GM19324 (cell line): ENCODE measurements around the gene AKR7A3.
"Not testable (repeated sequence)": the region's sequence is repeated elsewhere in the genome, so short reads cannot be mapped to it uniquely, and the experiment has no call there.

Source experiments
- ATAC-seq: cut with Tn5 transposase; IDR thresholded peaks from one replicate; pipeline ENCODE4 v1.9.1; 2021; ENCODE audit warnings: mild to moderate bottlenecking, moderate library complexity; ENCODE audit not compliant: unreplicated experiment, low FRiP score

The AKR7A3 gene

GRCh38 chr1:19288324-19289241 lies at the start of gene AKR7A3:
Gene AKR7A3 (minus strand): TSS chr1:19288770. CDS start chr1:19288709, 61 bp downstream.
- not testable (repeated sequence) for ATAC-seq

DNA sequence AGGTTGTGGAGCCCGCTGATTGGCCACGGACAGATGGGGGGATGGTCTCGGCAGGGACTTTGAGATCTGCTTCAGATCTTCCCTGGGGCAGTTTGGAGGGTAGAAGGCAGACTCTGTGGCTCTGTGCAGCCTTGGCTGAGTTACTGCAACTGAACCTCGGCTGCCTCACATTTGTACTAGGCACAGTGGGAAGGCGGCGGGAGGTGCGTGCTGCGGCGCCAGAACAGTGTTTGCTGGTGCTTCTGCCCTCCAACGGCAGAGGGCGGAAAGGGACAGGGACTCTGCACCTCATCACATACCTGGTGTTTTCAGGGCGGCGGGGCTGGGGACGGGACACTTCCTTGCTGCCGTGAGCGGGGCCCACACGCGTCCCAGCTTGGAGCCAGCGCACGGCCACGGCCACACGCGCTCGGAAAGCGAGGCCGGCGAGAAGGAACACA lies 49.8 kb upstream of the AKR7A3 start:
- no peak for ATAC-seq

DNA sequence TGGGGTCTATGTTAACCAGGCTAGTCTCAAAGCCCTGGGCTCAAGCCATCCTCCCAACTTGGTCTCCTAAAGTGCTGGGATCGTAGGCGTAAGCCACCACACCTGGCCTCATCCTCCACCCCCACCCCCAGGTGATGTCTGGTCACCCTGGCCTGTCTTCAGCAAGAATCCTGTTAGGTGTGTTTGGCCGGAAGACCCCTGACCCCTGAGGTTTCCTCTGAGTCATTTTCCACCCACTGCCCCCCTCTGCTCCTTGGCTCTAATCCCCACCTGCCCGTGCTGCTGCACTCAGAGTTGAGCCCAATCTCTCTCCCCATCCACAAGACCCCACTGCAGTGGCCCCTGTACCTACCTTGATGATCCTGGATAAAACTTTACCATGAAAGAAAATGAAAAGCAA lies 48.7 kb upstream of the AKR7A3 start:
- no peak for ATAC-seq

DNA sequence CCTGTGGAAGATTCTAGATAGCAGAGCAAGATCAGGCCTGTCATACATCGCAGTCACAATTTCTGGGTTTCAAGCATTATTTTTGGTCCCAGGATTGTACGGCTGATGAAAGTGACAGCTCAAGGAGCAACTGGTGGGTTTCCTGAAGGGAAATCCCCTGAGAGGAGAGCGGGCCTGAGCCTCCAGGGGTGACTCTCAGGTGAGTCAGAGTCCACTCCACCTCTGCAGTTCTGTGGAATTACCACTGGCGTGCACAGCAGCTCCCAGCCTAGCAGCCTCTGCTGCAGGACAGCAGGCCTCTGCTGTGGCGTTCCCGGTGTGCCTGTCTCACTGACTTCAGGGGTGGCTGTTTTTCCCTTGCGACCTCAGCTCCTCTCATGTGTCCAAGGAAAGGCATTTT lies 48.0 kb upstream of the AKR7A3 start:
- no peak for ATAC-seq

GRCh38 chr1:19333587-19334354 lies 45.2 kb upstream of the AKR7A3 start:
- ATAC-seq: no peak

- no peak for ATAC-seq
Observed at GRCh38 chr1:19332832-19333231, 44.3 kb upstream of the AKR7A3 start.

DNA sequence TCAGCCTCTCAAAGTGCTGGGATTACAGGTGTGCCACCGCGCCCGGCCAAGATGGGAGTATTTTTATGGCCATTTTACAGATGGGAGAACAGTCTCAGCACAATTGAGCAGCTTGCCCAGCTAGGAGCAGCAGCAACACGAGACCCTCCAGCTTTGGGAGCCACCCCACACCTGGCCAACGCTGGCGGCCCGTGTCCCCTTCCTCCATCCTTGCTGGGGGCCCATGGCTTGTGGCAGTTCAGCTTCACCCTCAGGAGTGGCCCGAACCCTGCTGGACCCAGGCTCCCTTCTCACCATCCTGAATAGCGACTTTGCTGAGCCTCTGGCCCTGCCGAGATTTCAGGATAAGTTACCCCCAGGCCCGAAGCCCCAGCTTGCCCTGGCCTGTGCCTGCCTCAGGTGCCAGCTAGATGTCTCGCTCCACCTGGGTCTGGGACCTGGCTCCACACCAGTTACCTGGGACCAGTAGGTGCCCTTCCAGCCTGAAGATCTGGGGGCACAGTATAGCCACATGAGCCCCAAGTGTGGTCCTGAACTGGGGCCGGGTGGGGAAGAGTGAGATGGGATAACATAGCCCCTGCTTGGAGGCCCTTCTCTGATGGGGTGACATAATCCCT lies 42.8 kb upstream of the AKR7A3 start:
- ATAC-seq: no peak

DNA sequence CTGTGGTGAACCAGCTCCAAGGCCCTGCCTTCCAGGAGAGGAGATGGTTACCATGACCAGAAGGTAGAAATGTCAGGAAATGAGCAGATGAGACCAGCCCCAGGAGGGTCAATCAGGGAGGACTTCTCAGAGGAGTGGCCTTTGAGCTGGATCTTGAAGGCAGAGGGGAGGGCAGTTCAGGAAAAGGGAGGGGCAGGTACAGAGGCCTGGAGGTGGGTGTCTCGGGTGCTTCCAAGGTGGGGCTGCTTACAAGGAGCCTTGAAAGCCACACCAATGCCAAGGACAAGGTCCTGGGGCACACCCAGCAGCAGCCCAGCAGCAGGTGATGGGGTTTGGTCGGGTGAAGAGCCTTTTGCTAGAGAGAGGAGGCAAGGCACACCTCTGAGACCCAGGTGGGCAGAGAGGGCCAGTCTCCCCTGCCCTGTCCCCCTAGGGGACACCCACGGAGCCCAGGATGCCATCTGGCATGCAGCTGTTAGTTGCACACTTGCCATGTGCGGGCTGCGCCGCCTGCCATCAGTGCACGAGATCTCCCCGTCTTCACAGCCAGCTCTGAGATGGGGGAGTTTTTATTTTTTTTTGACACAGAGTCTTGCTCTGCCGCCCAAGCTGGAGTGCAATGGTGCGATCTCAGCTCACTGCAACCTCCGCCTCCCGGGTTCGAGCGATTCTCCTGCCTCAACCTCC lies 42.0 kb upstream of the AKR7A3 start:
- ATAC-seq: no peak

DNA sequence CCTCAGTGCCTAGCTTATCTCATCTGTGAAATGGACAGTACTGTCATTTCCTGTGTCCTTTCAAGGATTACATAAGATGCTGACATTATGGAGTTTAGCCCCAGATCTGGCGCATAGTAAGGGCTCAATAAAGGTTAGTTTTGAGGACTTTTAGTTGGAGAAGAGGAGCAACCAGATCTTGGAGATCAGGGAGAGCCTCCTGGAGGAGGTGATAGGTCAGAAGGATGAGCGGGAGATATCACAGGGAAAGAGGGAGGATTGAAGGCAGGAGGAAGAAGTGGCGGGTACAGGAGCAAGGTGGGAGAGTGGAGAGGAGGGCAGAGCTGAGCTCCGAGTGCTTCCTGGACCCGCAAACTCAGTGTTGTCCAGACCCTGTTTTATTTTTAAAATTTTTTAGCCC lies 41.0 kb upstream of the AKR7A3 start:
- ATAC-seq: no peak

- no peak for ATAC-seq
Observed at GRCh38 chr1:19329188-19329587, 40.6 kb upstream of the AKR7A3 start.

- ATAC-seq: no peak
Observed at GRCh38 chr1:19328486-19328885, 39.9 kb upstream of the AKR7A3 start.

GRCh38 chr1:19327736-19328135 lies 39.2 kb upstream of the AKR7A3 start:
- no peak for ATAC-seq

- no peak for ATAC-seq
Observed at GRCh38 chr1:19327301-19327700, 38.7 kb upstream of the AKR7A3 start.

DNA sequence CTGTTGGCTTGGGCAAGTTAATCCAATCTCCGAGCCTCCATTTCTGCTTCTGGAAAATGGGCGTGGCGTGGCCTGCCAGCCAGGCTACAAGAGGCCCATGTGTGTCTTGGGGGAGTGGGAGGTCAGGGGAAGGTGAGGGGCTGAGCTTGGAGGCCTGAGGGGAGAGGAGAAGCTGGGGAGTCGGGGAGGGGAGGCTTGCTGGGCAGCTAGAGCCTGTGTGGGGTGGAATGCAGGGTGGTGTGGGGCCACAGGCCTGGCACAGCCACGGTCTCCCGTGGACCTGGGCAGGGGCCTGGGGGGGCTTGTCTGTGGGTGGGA lies 38.1 kb upstream of the AKR7A3 start:
- no peak for ATAC-seq

- ATAC-seq: no peak
Observed at GRCh38 chr1:19325958-19326747, 37.6 kb upstream of the AKR7A3 start.

- no peak for ATAC-seq
Observed at GRCh38 chr1:19325368-19325957, 36.9 kb upstream of the AKR7A3 start.

DNA sequence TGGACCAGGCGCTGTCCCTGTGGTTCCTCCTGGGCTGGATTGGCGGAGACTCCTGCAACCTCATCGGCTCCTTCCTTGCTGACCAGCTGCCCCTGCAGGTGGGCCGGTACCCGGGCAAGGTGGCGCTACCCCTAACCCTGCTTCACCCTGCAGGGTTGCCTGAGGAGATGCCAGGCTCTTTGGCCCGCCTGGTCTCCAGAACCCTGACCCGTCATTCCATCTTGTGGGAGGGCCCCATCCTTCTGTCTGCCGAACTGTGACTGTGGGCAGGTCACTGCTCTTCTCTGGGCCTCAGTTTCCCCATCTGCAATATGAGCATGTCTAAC lies 36.1 kb upstream of the AKR7A3 start:
- no peak for ATAC-seq

DNA sequence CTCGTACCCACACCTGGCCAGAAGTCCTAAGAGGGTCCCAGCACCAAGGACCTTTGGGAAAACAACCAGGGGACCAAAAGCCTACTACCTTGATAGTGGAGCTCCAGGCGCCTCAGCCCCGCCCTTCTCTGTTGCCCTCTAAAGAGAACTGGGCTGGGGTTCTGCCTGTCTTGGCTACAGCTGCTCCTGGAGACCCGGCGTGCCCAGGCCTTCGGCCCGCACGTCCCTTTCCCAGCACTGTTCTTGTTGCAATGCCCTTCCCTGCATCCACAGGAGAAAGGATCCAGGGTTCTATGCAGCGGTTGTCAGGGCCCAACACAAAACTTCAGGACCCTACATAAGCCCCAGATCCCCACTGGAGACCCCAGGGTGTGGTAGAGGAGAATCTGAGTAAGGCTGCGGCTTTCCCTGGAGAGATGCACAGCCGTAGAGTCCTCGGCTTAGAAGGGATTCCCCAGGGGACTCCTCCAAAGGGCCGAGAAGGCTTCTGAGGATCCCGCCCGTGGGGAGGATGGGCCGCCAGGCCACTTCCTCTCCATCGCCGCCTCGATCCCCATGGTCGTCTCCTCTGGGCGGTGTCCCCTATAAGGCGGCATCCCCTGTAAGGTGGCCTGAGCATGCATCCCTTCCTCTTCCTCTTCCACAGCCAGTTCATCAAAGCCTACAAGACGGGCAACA lies 35.6 kb upstream of the AKR7A3 start:
- no peak for ATAC-seq

GRCh38 chr1:19322481-19322880 lies 33.9 kb upstream of the AKR7A3 start:
- no peak for ATAC-seq
